Mesothelial cell of epicardium (in vitro differentiated cells): Measurements from ENCODE around the gene CAPN10. TPM values are rescaled to one million over a fixed set of nuclear protein-coding genes. Genes with fewer than 3 reads are reported as not detected.

ENCODE experiments used
- DNase-seq, 2 experiments: peaks; one replicate each; pipeline ENCODE4 v3.0.0; 2021; ENCODE audit warnings: low spot score in 2 of 2; ENCODE audit not compliant: unreplicated experiment in 2 of 2
- H3K27ac Mint-ChIP-seq: 2 replicates; pipeline ENCODE4 v1.8.0; 2021; ENCODE audit warnings: mixed read lengths
- H3K27me3 Mint-ChIP-seq: 2 replicates; pipeline ENCODE4 v1.8.0; 2021; ENCODE audit warnings: low read depth, mixed read lengths
- H3K36me3 Mint-ChIP-seq: 2 replicates; pipeline ENCODE4 v1.8.0; 2021; ENCODE audit warnings: mixed read lengths
- H3K4me1 Mint-ChIP-seq: 2 replicates; pipeline ENCODE4 v1.8.0; 2021; ENCODE audit warnings: mixed read lengths
- H3K4me3 Mint-ChIP-seq: 2 replicates; pipeline ENCODE4 v1.8.0; 2021; ENCODE audit warnings: mild to moderate bottlenecking, moderate library complexity, mixed read lengths
- H3K9me3 Mint-ChIP-seq: 2 replicates; pipeline ENCODE4 v1.8.0; 2021; ENCODE audit warnings: mixed read lengths
- total RNA-seq: library from RNA; stranded (reverse); gene quantifications from 3 replicates; pipeline ENCODE4 v1.2.1, GENCODE V29; 2021
- TF ChIP-seq, protein P1 (sequence below): fragments of 200-600 bp; sonication (generic); IDR thresholded peaks from one replicate; pipeline ENCODE4 v1.5.0; 2021; ENCODE audit warnings: antibody characterized with exemption; ENCODE audit not compliant: unreplicated experiment

The CAPN10 gene
- total RNA-seq, 1 donor from 2014 or later = 58.6 TPM

DNA sequence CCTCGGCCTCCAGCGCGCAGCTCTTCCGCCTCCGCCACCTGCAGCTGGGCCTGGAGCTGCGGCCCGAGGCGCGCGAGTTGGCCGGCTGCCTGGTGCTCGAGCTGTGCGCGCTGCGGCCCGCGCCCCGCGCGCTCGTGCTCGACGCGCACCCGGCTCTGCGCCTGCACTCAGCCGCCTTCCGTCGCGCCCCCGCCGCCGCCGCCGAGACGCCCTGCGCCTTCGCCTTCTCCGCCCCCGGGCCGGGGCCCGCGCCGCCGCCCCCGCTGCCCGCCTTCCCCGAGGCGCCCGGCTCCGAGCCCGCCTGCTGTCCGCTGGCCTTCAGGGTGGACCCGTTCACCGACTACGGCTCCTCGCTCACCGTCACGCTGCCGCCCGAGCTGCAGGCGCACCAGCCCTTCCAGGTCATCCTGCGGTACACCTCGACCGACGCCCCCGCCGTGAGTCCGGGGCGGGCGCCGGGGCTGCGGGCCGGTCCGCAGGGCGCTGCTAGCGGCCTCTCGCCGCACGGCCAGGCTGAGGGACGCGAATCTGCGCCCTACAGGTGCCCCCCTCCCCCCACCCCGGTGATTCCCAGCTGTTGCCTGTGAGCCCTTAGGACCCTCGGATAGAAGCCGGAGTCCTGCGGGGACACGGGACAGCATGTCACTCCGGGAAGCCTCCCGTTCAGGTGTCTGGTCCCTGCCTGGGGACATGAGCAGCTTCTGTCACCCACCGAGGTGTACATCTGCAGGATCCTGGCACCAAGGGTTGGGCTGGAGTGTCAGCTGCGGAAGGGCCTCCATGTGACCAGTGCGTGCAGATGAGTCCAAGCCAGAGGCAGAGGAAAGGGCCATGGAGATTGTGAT lies 17.6 kb upstream of the CAPN10 start:
- H3K27me3 Mint-ChIP-seq = no peaks in the 10 kb centered on the region
- H3K27ac Mint-ChIP-seq = peak overlapping the region; percentile 59
- DNase-seq = peak; percentile 47 to 71
- no peaks in the 10 kb centered on the region for H3K9me3 Mint-ChIP-seq
- no peaks in the 10 kb centered on the region for H3K36me3 Mint-ChIP-seq
- TF ChIP-seq, protein P1, sequence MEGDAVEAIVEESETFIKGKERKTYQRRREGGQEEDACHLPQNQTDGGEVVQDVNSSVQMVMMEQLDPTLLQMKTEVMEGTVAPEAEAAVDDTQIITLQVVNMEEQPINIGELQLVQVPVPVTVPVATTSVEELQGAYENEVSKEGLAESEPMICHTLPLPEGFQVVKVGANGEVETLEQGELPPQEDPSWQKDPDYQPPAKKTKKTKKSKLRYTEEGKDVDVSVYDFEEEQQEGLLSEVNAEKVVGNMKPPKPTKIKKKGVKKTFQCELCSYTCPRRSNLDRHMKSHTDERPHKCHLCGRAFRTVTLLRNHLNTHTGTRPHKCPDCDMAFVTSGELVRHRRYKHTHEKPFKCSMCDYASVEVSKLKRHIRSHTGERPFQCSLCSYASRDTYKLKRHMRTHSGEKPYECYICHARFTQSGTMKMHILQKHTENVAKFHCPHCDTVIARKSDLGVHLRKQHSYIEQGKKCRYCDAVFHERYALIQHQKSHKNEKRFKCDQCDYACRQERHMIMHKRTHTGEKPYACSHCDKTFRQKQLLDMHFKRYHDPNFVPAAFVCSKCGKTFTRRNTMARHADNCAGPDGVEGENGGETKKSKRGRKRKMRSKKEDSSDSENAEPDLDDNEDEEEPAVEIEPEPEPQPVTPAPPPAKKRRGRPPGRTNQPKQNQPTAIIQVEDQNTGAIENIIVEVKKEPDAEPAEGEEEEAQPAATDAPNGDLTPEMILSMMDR = no peak
- peaks cover 28% of the 10 kb centered on the region for H3K4me1 Mint-ChIP-seq
- peak overlapping the region; percentile 71 for H3K4me3 Mint-ChIP-seq

DNA sequence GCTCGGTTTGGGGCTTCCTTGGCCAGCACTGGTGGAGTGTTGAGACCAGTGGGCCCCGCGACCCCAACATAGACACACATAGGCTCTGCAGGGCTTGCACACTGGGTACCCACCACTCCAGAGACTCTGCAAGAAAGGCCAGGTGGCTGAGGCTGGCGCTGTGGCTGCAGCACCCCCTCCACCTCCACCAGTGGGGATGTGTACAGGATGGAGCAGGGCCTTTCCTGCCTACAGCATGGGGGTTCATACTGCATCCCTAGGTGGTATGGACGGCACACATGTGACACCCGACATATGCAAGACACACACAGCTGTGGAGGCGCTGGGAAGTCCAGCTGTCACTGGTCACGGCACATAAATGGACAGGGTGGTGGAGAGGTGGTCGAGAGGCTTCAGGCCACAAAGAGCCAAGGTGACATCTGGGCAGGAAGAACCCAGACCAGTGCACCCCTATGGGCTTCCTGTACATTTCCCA lies 17.0 kb upstream of the CAPN10 start:
- H3K9me3 Mint-ChIP-seq = no peaks in the 10 kb centered on the region
- TF ChIP-seq, protein P1 = no peak
- no peaks in the 10 kb centered on the region for H3K36me3 Mint-ChIP-seq
- peaks cover 28% of the 10 kb centered on the region for H3K4me1 Mint-ChIP-seq
- peak; percentile 10 to 40 for DNase-seq
- H3K27ac Mint-ChIP-seq = no peak overlapping the region
- H3K27me3 Mint-ChIP-seq = no peaks in the 10 kb centered on the region
- H3K4me3 Mint-ChIP-seq = peak overlapping the region; percentile 71

DNA sequence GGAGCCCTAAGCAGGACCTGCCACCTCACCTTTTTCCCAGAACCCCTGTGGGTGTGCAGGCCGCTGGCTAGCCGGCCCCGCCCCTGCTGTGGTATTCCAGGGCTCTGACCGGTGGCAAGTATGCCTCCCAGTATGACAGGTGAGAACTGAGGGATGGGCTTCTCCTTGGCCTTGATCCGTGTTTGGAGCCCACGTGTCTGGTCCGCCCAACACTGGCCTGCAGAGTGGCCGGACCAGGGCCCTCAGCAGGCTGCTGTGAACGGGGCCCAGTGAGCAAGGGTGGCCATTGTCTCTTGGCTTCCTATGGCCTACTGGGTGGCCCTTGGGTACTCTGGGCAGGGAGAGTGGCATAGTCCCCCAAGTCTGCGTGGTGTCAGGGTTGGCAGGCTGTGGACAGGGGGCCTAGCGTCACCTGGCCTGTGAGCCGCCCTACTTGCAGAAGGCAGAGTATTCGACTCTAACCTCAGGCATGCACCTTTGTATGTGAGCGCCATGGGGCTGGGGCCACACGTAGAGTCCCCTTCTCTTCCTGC lies 16.5 kb upstream of the CAPN10 start:
- no peaks in the 10 kb centered on the region for H3K36me3 Mint-ChIP-seq
- TF ChIP-seq, protein P1 = no peak
- H3K27me3 Mint-ChIP-seq = no peaks in the 10 kb centered on the region
- no peak overlapping the region for H3K4me3 Mint-ChIP-seq
- no peak overlapping the region for H3K27ac Mint-ChIP-seq
- no peaks in the 10 kb centered on the region for H3K9me3 Mint-ChIP-seq
- H3K4me1 Mint-ChIP-seq = peaks cover 28% of the 10 kb centered on the region
- peak in 1 of 2 experiments; percentile 12 for DNase-seq

DNA sequence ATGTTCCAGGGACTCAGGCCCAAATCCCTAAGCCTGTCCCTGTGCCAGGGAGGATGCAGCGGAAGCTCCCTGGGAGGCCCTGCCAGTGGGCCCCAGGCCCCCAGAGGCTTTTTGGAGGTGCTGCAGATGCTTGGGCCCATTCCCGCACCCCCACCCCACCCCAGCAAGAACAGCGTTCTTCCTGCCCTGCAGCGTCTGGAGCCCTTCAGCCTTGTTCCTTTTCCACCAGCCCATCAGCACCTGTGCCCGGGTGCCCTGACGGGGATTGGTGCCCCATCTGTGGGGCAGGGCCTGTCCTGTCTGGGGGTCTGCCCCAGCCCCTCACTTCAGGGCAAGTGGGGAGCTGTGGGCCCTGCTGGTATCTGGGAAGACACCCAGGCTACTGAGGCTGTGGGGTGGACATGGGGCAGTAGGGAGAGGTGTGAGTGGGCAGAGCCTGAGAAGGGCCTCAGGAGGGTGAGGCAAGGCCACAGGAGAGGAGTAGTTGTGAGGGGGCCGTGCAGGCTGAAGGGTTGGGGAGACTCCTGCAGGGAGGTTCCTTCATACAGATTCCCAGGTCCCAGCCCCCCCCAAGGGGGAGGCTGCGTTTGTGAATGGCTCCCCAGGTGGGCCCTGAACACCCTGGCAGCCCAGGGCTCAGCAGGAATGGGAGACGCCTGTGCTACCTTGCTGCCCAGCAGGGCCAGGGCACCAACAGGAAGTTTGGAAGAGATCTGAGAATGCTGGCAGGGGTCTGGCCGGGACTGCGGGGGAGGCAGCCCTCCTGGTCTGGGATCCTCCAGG lies 15.8 kb upstream of the CAPN10 start:
- Mint-ChIP-seq H3K4me1 (peaks cover 22% of the 10 kb centered on the region), H3K27ac (no peak overlapping the region), H3K4me3 (no peak overlapping the region), H3K9me3 (no peaks in the 10 kb centered on the region), H3K27me3 (no peaks in the 10 kb centered on the region), H3K36me3 (no peaks in the 10 kb centered on the region)
- DNase-seq = no peak
- TF ChIP-seq, protein P1 = no peak

DNA sequence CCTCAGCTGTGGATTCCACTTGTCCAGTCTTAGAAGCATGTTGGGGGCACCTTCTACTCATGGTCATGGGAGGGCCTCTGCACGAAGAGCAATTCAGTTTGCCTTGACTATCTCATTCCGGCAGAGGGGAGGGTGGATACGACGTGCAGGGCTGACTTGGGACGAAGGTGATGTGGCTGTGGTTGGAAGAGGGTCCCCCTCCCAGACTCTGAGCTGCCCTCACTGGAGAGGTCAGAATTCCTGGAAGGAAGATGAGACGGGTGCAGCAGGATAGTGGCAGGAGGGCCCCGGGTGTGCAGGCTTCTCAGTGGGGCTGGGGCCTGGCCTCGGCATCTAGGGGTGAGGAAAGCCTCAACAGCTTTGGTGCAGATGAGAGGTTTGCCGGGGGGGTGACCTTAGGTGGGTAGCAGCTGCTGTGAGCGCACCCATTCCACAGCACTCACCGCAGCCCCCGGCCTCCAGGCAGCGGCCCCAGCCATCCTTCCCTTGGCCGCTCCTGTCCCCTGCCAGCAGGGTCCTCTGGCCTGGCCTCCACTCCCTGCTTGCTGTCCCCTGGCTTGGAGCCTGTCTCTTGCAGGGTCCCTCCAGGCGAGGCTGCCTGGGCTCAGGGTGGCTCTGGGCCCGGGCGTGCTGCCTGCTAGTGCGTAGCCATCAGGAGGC lies 15.1 kb upstream of the CAPN10 start:
- Mint-ChIP-seq H3K36me3 (no peaks in the 10 kb centered on the region), H3K27ac (no peak overlapping the region), H3K9me3 (no peaks in the 10 kb centered on the region), H3K27me3 (no peaks in the 10 kb centered on the region), H3K4me1 (peaks cover 16% of the 10 kb centered on the region), H3K4me3 (no peak overlapping the region)
- TF ChIP-seq, protein P1 = no peak
- no peak for DNase-seq
